ENCODE results near the gene GPR52. TPM values are rescaled to one million over a fixed set of nuclear protein-coding genes. Genes with fewer than 3 reads are reported as not detected.

The GPR52 gene
- total RNA-seq, 1 donor from 2014 or later = 2.2 TPM

GRCh38 chr1:174433451-174433850 is 14.3 kb upstream of the GPR52 start:
- Mint-ChIP-seq H3K4me1 (no peaks in the 10 kb centered on the region), H3K27me3 (ENCODE audit: low read depth) (no peaks in the 10 kb centered on the region), H3K27ac (no peak overlapping the region), H3K36me3 (peaks cover 1% of the 10 kb centered on the region), H3K4me3 (no peak overlapping the region), H3K9me3 (peaks cover 6% of the 10 kb centered on the region)
- no peak for DNase-seq (ENCODE audit: low spot score in 2 of 2, unreplicated experiment in 2 of 2)
- TF ChIP-seq CTCF (IDR thresholded peaks at IDR 0.05; ENCODE audit: unreplicated experiment) = no peak

GRCh38 chr1:174445351-174445750 is 2.4 kb upstream of the GPR52 start:
- H3K4me3 Mint-ChIP-seq = no peak overlapping the region
- TF ChIP-seq CTCF (IDR thresholded peaks at IDR 0.05; ENCODE audit: unreplicated experiment) = no peak
- no peaks in the 10 kb centered on the region for H3K36me3 Mint-ChIP-seq
- H3K4me1 Mint-ChIP-seq = no peaks in the 10 kb centered on the region
- no peak for DNase-seq (ENCODE audit: low spot score in 2 of 2, unreplicated experiment in 2 of 2)
- H3K27me3 Mint-ChIP-seq (ENCODE audit: low read depth) = no peaks in the 10 kb centered on the region
- H3K9me3 Mint-ChIP-seq = peaks cover 12% of the 10 kb centered on the region
- H3K27ac Mint-ChIP-seq = no peak overlapping the region

GRCh38 chr1:174445817-174446216 is 1.9 kb upstream of the GPR52 start:
- peaks cover 12% of the 10 kb centered on the region for H3K9me3 Mint-ChIP-seq
- DNase-seq (ENCODE audit: low spot score in 2 of 2, unreplicated experiment in 2 of 2) = no peak
- TF ChIP-seq CTCF (IDR thresholded peaks at IDR 0.05; ENCODE audit: unreplicated experiment) = no peak
- no peaks in the 10 kb centered on the region for H3K27me3 Mint-ChIP-seq (ENCODE audit: low read depth)
- H3K4me1 Mint-ChIP-seq = no peaks in the 10 kb centered on the region
- H3K4me3 Mint-ChIP-seq = no peak overlapping the region
- H3K27ac Mint-ChIP-seq = no peak overlapping the region
- no peaks in the 10 kb centered on the region for H3K36me3 Mint-ChIP-seq

GRCh38 chr1:174448531-174448883 is 743 bp downstream of the GPR52 start:
- peaks cover 11% of the 10 kb centered on the region for H3K9me3 Mint-ChIP-seq
- H3K27me3 Mint-ChIP-seq (ENCODE audit: low read depth) = no peaks in the 10 kb centered on the region
- TF ChIP-seq CTCF (IDR thresholded peaks at IDR 0.05; ENCODE audit: unreplicated experiment) = no peak
- H3K27ac Mint-ChIP-seq = no peak overlapping the region
- H3K36me3 Mint-ChIP-seq = no peaks in the 10 kb centered on the region
- H3K4me1 Mint-ChIP-seq = no peaks in the 10 kb centered on the region
- DNase-seq (ENCODE audit: low spot score in 2 of 2, unreplicated experiment in 2 of 2) = no peak
- no peak overlapping the region for H3K4me3 Mint-ChIP-seq

- DNase-seq (ENCODE audit: low spot score in 2 of 2, unreplicated experiment in 2 of 2) = no peak
- no peaks in the 10 kb centered on the region for H3K36me3 Mint-ChIP-seq
- TF ChIP-seq CTCF (IDR thresholded peaks at IDR 0.05; ENCODE audit: unreplicated experiment) = no peak
- H3K4me1 Mint-ChIP-seq = no peaks in the 10 kb centered on the region
- H3K27me3 Mint-ChIP-seq (ENCODE audit: low read depth) = no peaks in the 10 kb centered on the region
- no peak overlapping the region for H3K4me3 Mint-ChIP-seq
- no peak overlapping the region for H3K27ac Mint-ChIP-seq
- H3K9me3 Mint-ChIP-seq = peaks cover 6% of the 10 kb centered on the region
Observed at GRCh38 chr1:174448974-174449373, 1.2 kb downstream of the GPR52 start.

- no peaks in the 10 kb centered on the region for H3K27me3 Mint-ChIP-seq (ENCODE audit: low read depth)
- no peak overlapping the region for H3K4me3 Mint-ChIP-seq
- no peak for DNase-seq (ENCODE audit: low spot score in 2 of 2, unreplicated experiment in 2 of 2)
- H3K27ac Mint-ChIP-seq = no peak overlapping the region
- no peak for TF ChIP-seq CTCF (IDR thresholded peaks at IDR 0.05; ENCODE audit: unreplicated experiment)
- no peaks in the 10 kb centered on the region for H3K36me3 Mint-ChIP-seq
- H3K9me3 Mint-ChIP-seq = no peaks in the 10 kb centered on the region
- H3K4me1 Mint-ChIP-seq = no peaks in the 10 kb centered on the region
Observed at GRCh38 chr1:174451408-174451807, 3.6 kb downstream of the GPR52 start.
